GM20000 (cell line): ENCODE data around the gene TMEM169.

Experiments
- DNase-seq: peaks from one replicate; pipeline ENCODE4 v3.0.0; 2012; ENCODE audit warnings: low spot score
- TF ChIP-seq, protein P1 (sequence below): IDR thresholded peaks from 2 replicates; pipeline ENCODE4 v1.5.1; 2012; ENCODE audit warnings: mild to moderate bottlenecking, control low read depth; ENCODE audit errors: extremely low read depth, missing control alignments

Gene TMEM169

DNA sequence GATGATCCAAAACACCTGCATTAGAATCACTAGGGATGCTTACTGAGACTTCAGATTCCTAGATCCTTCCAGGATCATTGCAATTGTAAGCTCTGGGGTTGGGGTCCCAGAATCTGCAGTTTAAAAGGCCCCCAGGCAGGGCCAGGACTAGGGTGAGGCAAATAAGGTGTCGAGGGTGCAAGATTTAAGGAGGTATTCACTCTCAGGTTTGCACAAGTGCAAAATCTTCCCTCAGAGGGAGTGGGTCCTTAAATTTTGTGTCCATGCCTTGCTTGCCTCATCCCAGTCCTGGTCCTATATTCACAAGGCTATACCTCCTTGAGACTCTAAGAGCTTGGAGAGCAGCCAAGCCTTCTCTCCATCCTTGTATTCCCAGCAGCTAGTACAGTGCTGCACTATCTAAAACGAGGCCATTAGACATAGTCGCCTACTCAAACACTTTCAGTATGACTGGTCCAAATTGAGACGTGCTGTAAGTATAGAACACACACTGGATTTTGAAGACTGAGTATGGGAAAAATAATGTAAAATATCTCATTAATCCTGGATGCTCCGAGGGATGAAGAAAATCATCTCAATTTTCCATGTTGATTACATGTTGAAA is 36.7 kb upstream of the TMEM169 start:
- TF ChIP-seq, protein P1, sequence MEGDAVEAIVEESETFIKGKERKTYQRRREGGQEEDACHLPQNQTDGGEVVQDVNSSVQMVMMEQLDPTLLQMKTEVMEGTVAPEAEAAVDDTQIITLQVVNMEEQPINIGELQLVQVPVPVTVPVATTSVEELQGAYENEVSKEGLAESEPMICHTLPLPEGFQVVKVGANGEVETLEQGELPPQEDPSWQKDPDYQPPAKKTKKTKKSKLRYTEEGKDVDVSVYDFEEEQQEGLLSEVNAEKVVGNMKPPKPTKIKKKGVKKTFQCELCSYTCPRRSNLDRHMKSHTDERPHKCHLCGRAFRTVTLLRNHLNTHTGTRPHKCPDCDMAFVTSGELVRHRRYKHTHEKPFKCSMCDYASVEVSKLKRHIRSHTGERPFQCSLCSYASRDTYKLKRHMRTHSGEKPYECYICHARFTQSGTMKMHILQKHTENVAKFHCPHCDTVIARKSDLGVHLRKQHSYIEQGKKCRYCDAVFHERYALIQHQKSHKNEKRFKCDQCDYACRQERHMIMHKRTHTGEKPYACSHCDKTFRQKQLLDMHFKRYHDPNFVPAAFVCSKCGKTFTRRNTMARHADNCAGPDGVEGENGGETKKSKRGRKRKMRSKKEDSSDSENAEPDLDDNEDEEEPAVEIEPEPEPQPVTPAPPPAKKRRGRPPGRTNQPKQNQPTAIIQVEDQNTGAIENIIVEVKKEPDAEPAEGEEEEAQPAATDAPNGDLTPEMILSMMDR: no peak
- no peak for DNase-seq

DNA sequence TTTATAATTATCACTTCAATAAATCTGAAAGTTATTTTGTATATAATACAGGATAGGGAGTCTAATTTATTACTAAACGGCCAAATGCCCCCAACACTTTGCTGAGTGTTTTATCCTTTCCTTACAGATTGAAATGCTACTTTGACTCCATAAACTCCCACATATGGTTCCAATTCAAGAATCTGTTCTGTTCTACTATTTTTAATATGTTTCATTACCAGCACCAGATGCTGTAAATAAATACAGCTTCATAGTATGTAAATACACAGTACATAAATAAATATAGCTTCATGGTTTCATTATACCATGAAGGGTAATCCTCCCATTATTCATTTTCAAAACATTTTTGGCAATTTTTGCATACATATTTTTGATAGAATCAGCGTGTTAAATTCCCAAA is 34.3 kb upstream of the TMEM169 start:
- no peak for DNase-seq
- TF ChIP-seq, protein P1: no peak

DNA sequence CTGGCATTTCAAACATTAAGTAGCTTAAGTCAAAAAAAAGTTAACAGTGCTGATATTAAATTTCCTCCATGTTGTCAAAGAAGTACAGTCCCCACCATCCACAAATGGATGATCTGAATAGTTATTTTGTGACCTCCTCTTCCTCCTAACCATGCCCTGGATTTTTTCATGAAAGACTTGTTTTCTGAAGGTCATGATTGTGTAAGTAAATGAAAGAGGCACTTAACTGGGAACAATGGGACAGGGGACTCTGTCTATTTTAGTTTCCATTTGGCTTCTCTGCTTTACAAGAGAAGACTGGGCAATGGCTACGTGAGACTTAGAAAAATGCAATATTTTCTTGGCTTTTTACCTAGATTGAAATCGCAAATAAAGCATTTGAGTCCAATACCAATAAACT is 32.3 kb upstream of the TMEM169 start:
- no peak for DNase-seq
- TF ChIP-seq, protein P1: no peak

DNA sequence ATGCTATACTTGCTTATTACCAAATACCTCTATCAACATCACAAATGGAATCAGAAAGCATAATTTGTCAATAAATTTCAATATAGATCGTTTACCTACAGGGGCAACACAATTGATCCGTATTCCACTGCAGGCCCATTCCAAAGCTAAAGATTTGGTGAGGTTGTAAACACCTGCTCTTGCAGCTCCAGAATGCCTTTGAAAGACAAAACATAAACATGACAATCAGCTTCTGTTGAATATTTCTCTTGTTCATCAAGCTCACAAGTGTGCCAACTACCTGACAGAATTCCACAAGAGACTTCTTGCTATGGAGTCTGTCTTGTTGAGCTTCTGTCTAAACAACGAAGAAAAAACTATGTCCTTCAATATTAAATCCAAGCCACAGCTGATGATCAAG is 30.4 kb upstream of the TMEM169 start:
- DNase-seq: no peak
- TF ChIP-seq, protein P1: no peak

DNA sequence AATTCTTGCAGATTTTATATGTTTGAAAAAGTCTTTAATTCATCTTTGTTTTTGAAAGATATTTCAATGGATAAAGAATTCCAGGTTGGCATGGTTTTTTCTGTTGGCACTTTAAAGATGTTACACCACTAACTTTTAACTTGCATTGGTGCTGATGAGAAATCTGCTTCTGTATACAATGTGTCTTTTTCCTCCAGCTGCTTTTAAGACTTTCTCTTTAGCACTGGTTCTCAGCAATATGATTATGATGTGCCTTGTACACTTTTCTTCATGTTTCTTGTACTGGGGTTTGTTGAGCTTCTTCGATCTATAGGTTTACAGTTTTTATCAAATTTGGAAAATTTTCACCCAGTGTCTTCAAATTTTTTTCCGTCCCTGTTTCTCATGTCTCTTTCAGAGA is 29.3 kb upstream of the TMEM169 start:
- no peak for DNase-seq
- TF ChIP-seq, protein P1: no peak

DNA sequence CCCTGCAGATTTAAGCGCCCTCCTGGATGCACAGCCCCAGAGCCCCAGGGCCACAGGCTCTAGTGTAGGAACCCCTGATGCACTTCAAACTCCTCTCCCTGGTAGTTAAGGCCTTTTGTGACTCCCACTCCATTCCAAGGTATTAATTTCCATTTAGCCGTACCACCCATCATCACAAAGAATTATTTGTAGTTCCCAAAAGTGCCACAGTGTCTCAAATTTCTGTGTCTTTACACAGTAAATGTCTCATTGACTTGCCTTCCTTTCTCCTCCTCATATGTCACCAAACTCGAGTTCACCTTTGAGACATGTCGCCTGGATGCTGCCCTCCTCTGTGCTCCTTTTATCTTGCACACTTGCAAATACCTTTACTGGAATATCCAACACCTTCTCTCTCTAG is 26.0 kb upstream of the TMEM169 start:
- TF ChIP-seq, protein P1: no peak
- DNase-seq: no peak

DNA sequence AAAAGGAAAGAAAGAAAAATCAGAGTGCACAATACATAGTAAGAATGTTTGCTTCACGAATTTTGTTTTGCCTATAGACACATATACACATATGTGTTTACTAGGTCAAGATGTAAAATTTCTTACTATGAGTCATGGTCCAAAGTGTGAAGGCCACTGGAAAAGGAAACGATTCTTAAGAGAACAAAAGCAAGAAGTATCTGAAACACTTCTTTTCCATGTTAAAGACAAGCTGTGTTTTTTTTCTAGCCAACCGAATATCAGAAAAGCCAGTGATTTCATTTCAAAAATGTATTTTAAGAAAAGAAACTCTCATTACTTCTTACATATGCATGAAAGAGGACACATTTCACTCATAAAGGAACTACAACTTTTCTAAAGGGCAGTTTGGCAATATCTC is 25.0 kb upstream of the TMEM169 start:
- TF ChIP-seq, protein P1: no peak
- DNase-seq: peak; percentile 38
